GM12878 (cell line): Measurements from ENCODE around the gene LAMA4.

Experiments used
- ATF3 ChIP-seq: IDR thresholded peaks from 2 replicates; pipeline ENCODE4 v1.6.1; 2011; ENCODE audit warnings: low read depth, mild to moderate bottlenecking, low read length, moderate library complexity, borderline replicate concordance; ENCODE audit errors: extremely low read depth
- CHD4 ChIP-seq: fragments of 200-600 bp; sonication (generic); IDR thresholded peaks from 2 replicates; pipeline ENCODE4 v1.6.1; 2016; ENCODE audit warnings: mild to moderate bottlenecking
- CREB1 ChIP-seq: IDR thresholded peaks from 2 replicates; pipeline ENCODE4 v1.6.1; 2012; ENCODE audit warnings: low read depth, mild to moderate bottlenecking, inconsistent platforms
- CTCF ChIP-seq, 3 experiments: IDR thresholded peaks in 2 of 3; conservative IDR thresholded peaks in 1 of 3; 2 replicates each; pipeline ENCODE4 v1.5.1; 2011; ENCODE audit warnings: low read depth in 3 of 3, low read length in 3 of 3, mild to moderate bottlenecking in 3 of 3, control low read depth in 2 of 3, moderate library complexity in 2 of 3, inconsistent platforms in 1 of 3, mixed read lengths in 1 of 3; ENCODE audit not compliant: control insufficient read depth in 2 of 3, insufficient read depth in 1 of 3; ENCODE audit errors: extremely low read depth in 1 of 3
- EZH2 ChIP-seq: IDR thresholded peaks from 2 replicates; pipeline ENCODE4 v1.6.1; 2012; ENCODE audit warnings: low read depth, mild to moderate bottlenecking, control low read depth, inconsistent platforms, low read length, borderline replicate concordance; ENCODE audit not compliant: control insufficient read depth
- LARP7 ChIP-seq: fragments of 450-650 bp; IDR thresholded peaks from 2 replicates; pipeline ENCODE4 v1.6.1; 2017; ENCODE audit warnings: mild to moderate bottlenecking
- POLR2AphosphoS5 ChIP-seq: IDR thresholded peaks from 2 replicates; pipeline ENCODE4 v1.6.1; 2011; ENCODE audit warnings: mild to moderate bottlenecking, low read length, inconsistent platforms
- RAD21 ChIP-seq: IDR thresholded peaks from 2 replicates; pipeline ENCODE4 v1.6.1; 2011; ENCODE audit warnings: mild to moderate bottlenecking, low read depth, low read length, moderate library complexity; ENCODE audit not compliant: insufficient read depth
- SMC3 ChIP-seq: IDR thresholded peaks from 2 replicates; pipeline ENCODE4 v1.6.1; 2011; ENCODE audit warnings: low read length, improper control_type of control experiment, borderline replicate concordance
- TBL1XR1 ChIP-seq: IDR thresholded peaks from 2 replicates; pipeline ENCODE4 v1.6.1; 2012; ENCODE audit warnings: low read depth, low read length, improper control_type of control experiment
- YY1 ChIP-seq: IDR thresholded peaks from 2 replicates; pipeline ENCODE4 v1.6.1; 2011; ENCODE audit warnings: low read depth, mild to moderate bottlenecking, low read length
- ZNF687 ChIP-seq: fragments of 450-650 bp; IDR thresholded peaks from 2 replicates; pipeline ENCODE4 v1.6.1; 2017; ENCODE audit warnings: mild to moderate bottlenecking, moderate library complexity

- TF ChIP-seq CTCF (IDR thresholded peaks at IDR 0.05 in 2 of 3, conservative IDR thresholded peaks at IDR 0.05 in 1 of 3; ENCODE audit: control insufficient read depth in 2 of 3, extremely low read depth in 1 of 3, insufficient read depth in 1 of 3, low read depth in 3 of 3, low read length in 3 of 3) (no peak), ATF3 (no peak), YY1 (no peak), LARP7 (no peak), SMC3 (no peak), EZH2 (no peak), CHD4 (no peak), ZNF687 (no peak), CREB1 (no peak), TBL1XR1 (no peak), RAD21 (no peak), POLR2AphosphoS5 (no peak)
Measured at GRCh38 chr6:112197636-112198035, 56.7 kb downstream of the LAMA4 start.
